Measurements from ENCODE around the gene THRA. TPM values are rescaled to one million over a fixed set of nuclear protein-coding genes. Genes with fewer than 3 reads are reported as not detected.

THRA gene
- total and polyA plus RNA-seq, 2 of the 8 experiments (the other 6 are each of a cell fraction or from before 2014, with no cell fraction given), result 6.4 to 10.2 TPM

- Histone ChIP-seq H4K5ac (ENCODE audit: insufficient read length, low read depth, low read length) (peak overlapping the region; percentile 68), H2BK12ac (ENCODE audit: low read depth, low read length) (peak overlapping the region; percentile 82; the same call in 1 of the 2 replicates), H3K4me2 (ENCODE audit: insufficient read depth in 1 of 2, low read depth in 2 of 2, low read length in 2 of 2) (peak overlapping the region; percentile 38 to 49; a peak in 3 of 4 replicates), H2AFZ (ENCODE audit: low read length) (no peak overlapping the region), H2BK120ac (replicated peaks; ENCODE audit: low read depth, low read length) (no peak overlapping the region), H3K4me1 (replicated peaks in 1 of 4; ENCODE audit: control insufficient read depth in 3 of 4, insufficient read depth in 4 of 4, low read length in 3 of 4) (peaks cover 10 to 31% (median 28%) of the 10 kb centered on the region in 4 experiments), H4K20me1 (replicated peaks in 1 of 2; ENCODE audit: control insufficient read depth in 1 of 2, insufficient read depth in 2 of 2, low read length in 2 of 2) (no peaks in the 10 kb centered on the region), H3K23me2 (ENCODE audit: low read depth, low read length) (no peaks in the 10 kb centered on the region; the same call in 1 of the 2 replicates), H4K8ac (ENCODE audit: extremely low read depth, insufficient read depth, low read length) (no peak overlapping the region; the same call in 1 of the 2 replicates), H2BK15ac (ENCODE audit: low read length) (peak overlapping the region; percentile 48; the same call in 1 of the 2 replicates), H3K79me2 (ENCODE audit: control insufficient read depth in 1 of 2, insufficient read depth in 2 of 2, low read length in 2 of 2) (no peaks in the 10 kb centered on the region), H3K9me3 (ENCODE audit: insufficient read depth in 2 of 2, low read depth in 1 of 2, low read length in 1 of 2) (no peaks in the 10 kb centered on the region), H3K79me1 (ENCODE audit: low read depth, low read length) (no peaks in the 10 kb centered on the region), H3K27me3 (replicated peaks in 1 of 4; ENCODE audit: control insufficient read depth in 3 of 4, extremely low read depth in 1 of 4, insufficient read depth in 3 of 4, low read length in 3 of 4) (no peaks in the 10 kb centered on the region), H3K36me3 (ENCODE audit: control insufficient read depth in 2 of 4, insufficient read depth in 4 of 4, low read length in 3 of 4) (no peaks in the 10 kb centered on the region), H3K23ac (ENCODE audit: insufficient read length) (no peak overlapping the region), H3K14ac (ENCODE audit: insufficient read length) (no peak overlapping the region), H3K27ac (ENCODE audit: low read depth, low read length) (no peak overlapping the region; the same call in 1 of the 2 replicates), H2BK20ac (ENCODE audit: low read length) (peak overlapping the region; percentile 89), H3K4me3 (ENCODE audit: extremely low read depth in 1 of 4, insufficient read depth in 2 of 4, low read depth in 3 of 4, low read length in 4 of 4) (0 out of 8 replicates have a peak overlapping the region, but pooled peaks of 1 of the 4 experiments have one; percentile 19), H3K18ac (ENCODE audit: extremely low read depth, low read length) (peak overlapping the region; percentile 84), H3K9ac (replicated peaks in 1 of 4; ENCODE audit: extremely low read depth in 1 of 4, low read depth in 3 of 4, low read length in 3 of 4) (no peak overlapping the region), H2AK5ac (ENCODE audit: low read depth, low read length) (0 out of 2 replicates have a peak overlapping the region, but pooled peaks have one; percentile 32), H3K4ac (replicated peaks; ENCODE audit: insufficient read length, low read depth, low read length) (no peak overlapping the region), H4K91ac (replicated peaks; ENCODE audit: insufficient read length, low read length) (peak overlapping the region; percentile 93), H3K56ac (replicated peaks; ENCODE audit: insufficient read length, low read depth, low read length) (peak overlapping the region; percentile 77), H2BK5ac (ENCODE audit: low read depth, low read length) (peak overlapping the region; percentile 82; the same call in 1 of the 2 replicates)
- CTCF ChIA-PET (ENCODE audit: partially characterized antibody), result interaction anchor here (0.6 to 38.4 kb wide), 35 partner anchors 9 to 732 kb away, joined by 3 to 876 read pairs (median 4); partner anchors contain the start of genes CASC3, CSF3, GJD3 and GSDMB
- FAIRE-seq (peak; percentile 48), DNase-seq (ENCODE audit: low read depth in 1 of 2, low spot score in 2 of 2) (peak; percentile 66 to 92)
- POLR2A ChIA-PET (ENCODE audit: partially characterized antibody), result interaction anchor here (0.6 to 6.7 kb wide), 30 partner anchors 8 to 106 kb away, joined by 3 to 64 read pairs (median 4); partner anchors contain the start of genes CASC3, MED24, NR1D1 and PSMD3
- WGBS, 2 experiments (ENCODE audit: extremely low coverage in 1 of 2, insufficient coverage in 1 of 2, insufficient read length in 1 of 2, insufficient replicate concordance in 2 of 2, low coverage in 1 of 2, low lambda C conversion rate in 2 of 2, missing lambda C conversion rate in 1 of 2), result 42% methylated on average over 10 of the region's 11 CpGs; no CpG with 5 or more reads in 1 of the 2 experiments
- TF ChIP-seq CHD2 (IDR thresholded peaks at IDR 0.05; ENCODE audit: low read length) (peak; percentile 76), SIN3A (conservative IDR thresholded peaks at IDR 0.05 in 1 of 2, IDR thresholded peaks at IDR 0.05 in 1 of 2; ENCODE audit: low read depth in 1 of 2, low read length in 2 of 2) (peak; percentile 27 to 47; a peak in 1 of 4 replicates), EP300 (IDR thresholded peaks at IDR 0.05; ENCODE audit: borderline replicate concordance in 1 of 2, low read depth in 2 of 2, low read length in 2 of 2) (0 out of 3 replicates have a peak, but pooled peaks of 1 of the 2 experiments have one; percentile 41), GTF2F1 (IDR thresholded peaks at IDR 0.05; ENCODE audit: borderline replicate concordance, low read depth, low read length) (no peak), CEBPB (IDR thresholded peaks at IDR 0.05; ENCODE audit: low read depth, low read length) (no peak), TEAD4 (IDR thresholded peaks at IDR 0.05; ENCODE audit: low read depth, low read length) (peak; percentile 68; the same call in 1 of the 2 replicates), HDAC6 (IDR thresholded peaks at IDR 0.05; ENCODE audit: low read depth, low read length) (no peak), SP1 (IDR thresholded peaks at IDR 0.05; ENCODE audit: low read depth, low read length) (peak; percentile 71), ASH2L (IDR thresholded peaks at IDR 0.05; ENCODE audit: low read length) (peak; percentile 90), EGR1 (IDR thresholded peaks at IDR 0.05; ENCODE audit: borderline replicate concordance, low read depth, low read length) (no peak)
Measured at GRCh38 chr17:40075201-40075941, 12.6 kb downstream of the THRA start.

All from H1 (cell line).